Measurements from ENCODE around the gene RALY. TPM values are rescaled to one million over a fixed set of nuclear protein-coding genes. Genes with fewer than 3 reads are reported as not detected.

The RALY gene
- total RNA-seq, 4 donors from 2014 or later = 100 to 115 (median 106) TPM

DNA sequence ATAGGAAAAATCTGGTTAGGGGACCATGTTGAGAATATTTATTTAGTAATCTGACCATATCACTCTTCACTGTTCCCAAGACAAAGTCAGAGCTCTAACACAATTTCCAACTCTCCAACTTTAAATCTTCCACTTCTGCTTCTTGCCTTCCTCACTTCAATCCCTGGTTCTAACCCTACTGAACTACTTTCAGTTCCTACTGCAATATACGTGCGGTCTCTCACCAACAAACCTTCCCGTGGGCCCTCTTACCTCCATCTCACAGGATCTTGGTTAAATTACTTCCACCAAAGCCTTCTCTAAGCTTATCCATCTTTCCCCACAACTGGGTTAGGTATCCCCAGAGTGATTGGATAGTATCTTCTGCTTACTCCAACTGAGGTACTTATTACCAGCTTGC, 110.3 kb downstream of the RALY start:
- H3K36me3 ChIP-seq = peaks cover 0 to 55% (median 0%) of the 10 kb centered on the region in 3 donors
- no peak overlapping the region for H3K27ac ChIP-seq
- no peak for DNase-seq
- TF ChIP-seq POLR2A (IDR thresholded peaks at IDR 0.05) = no peak
- TF ChIP-seq, protein P1, sequence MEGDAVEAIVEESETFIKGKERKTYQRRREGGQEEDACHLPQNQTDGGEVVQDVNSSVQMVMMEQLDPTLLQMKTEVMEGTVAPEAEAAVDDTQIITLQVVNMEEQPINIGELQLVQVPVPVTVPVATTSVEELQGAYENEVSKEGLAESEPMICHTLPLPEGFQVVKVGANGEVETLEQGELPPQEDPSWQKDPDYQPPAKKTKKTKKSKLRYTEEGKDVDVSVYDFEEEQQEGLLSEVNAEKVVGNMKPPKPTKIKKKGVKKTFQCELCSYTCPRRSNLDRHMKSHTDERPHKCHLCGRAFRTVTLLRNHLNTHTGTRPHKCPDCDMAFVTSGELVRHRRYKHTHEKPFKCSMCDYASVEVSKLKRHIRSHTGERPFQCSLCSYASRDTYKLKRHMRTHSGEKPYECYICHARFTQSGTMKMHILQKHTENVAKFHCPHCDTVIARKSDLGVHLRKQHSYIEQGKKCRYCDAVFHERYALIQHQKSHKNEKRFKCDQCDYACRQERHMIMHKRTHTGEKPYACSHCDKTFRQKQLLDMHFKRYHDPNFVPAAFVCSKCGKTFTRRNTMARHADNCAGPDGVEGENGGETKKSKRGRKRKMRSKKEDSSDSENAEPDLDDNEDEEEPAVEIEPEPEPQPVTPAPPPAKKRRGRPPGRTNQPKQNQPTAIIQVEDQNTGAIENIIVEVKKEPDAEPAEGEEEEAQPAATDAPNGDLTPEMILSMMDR (IDR thresholded peaks at IDR 0.05) = no peak
- no peaks in the 10 kb centered on the region for H3K9me3 ChIP-seq
- no peaks in the 10 kb centered on the region for H3K27me3 ChIP-seq
- H3K4me3 ChIP-seq = no peak overlapping the region
- peaks cover 0 to 15% (median 3%) of the 10 kb centered on the region in 4 donors for H3K4me1 ChIP-seq

GRCh38 chr20:34105978-34106675, 112.4 kb downstream of the RALY start:
- H3K27ac ChIP-seq = no peak overlapping the region
- H3K4me1 ChIP-seq = peaks cover 0 to 28% (median 3%) of the 10 kb centered on the region in 4 donors
- no peaks in the 10 kb centered on the region for H3K27me3 ChIP-seq
- H3K9me3 ChIP-seq = no peaks in the 10 kb centered on the region
- no peak overlapping the region for H3K4me3 ChIP-seq
- no peak for DNase-seq
- H3K36me3 ChIP-seq = peaks cover 0 to 42% (median 0%) of the 10 kb centered on the region in 3 donors
- TF ChIP-seq POLR2A (IDR thresholded peaks at IDR 0.05) = no peak
- TF ChIP-seq, protein P1 (IDR thresholded peaks at IDR 0.05) = no peak

DNA sequence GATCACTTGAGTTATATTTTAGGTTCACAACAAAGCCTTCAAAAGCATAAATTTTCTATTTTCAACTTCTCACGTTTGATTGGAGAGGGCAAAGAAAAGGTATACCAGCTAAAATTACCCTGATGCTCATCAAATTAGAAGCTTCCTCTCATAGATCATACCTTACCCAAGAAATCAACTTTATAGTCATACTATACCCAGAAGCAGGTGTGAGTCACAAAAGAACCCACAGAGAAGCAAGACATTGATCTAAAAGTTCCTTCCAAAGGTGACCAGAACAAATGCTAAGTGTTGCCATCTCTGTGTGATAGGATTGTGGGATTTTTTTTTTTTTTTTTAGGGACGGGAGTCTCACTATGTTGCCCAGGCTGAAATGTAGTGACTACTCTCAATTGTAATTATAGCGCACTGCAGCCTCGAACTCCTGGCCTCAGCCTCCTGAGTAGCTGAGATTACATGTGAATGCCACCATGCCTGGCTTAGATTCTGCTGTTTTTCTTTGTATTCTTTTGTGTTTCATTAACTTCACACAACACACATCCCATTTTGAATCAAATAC, 115.0 kb downstream of the RALY start:
- DNase-seq = no peak
- peaks cover 0 to 28% (median 4%) of the 10 kb centered on the region in 4 donors for H3K4me1 ChIP-seq
- H3K4me3 ChIP-seq = no peak overlapping the region
- no peak for TF ChIP-seq POLR2A (IDR thresholded peaks at IDR 0.05)
- TF ChIP-seq, protein P1 (IDR thresholded peaks at IDR 0.05) = no peak
- no peak overlapping the region for H3K27ac ChIP-seq
- H3K9me3 ChIP-seq = no peaks in the 10 kb centered on the region
- H3K27me3 ChIP-seq = no peaks in the 10 kb centered on the region
- peaks cover 0 to 21% (median 0%) of the 10 kb centered on the region in 3 donors for H3K36me3 ChIP-seq

- H3K4me3 ChIP-seq = no peak overlapping the region
- no peaks in the 10 kb centered on the region for H3K9me3 ChIP-seq
- no peak for TF ChIP-seq POLR2A (IDR thresholded peaks at IDR 0.05)
- TF ChIP-seq, protein P1 (IDR thresholded peaks at IDR 0.05) = no peak
- no peaks in the 10 kb centered on the region for H3K27me3 ChIP-seq
- H3K4me1 ChIP-seq = peaks cover 0 to 28% (median 4%) of the 10 kb centered on the region in 4 donors
- no peak overlapping the region for H3K27ac ChIP-seq
- DNase-seq = no peak
- peaks cover 0 to 14% (median 0%) of the 10 kb centered on the region in 3 donors for H3K36me3 ChIP-seq
Observed at GRCh38 chr20:34109442-34109841, 115.7 kb downstream of the RALY start.

DNA sequence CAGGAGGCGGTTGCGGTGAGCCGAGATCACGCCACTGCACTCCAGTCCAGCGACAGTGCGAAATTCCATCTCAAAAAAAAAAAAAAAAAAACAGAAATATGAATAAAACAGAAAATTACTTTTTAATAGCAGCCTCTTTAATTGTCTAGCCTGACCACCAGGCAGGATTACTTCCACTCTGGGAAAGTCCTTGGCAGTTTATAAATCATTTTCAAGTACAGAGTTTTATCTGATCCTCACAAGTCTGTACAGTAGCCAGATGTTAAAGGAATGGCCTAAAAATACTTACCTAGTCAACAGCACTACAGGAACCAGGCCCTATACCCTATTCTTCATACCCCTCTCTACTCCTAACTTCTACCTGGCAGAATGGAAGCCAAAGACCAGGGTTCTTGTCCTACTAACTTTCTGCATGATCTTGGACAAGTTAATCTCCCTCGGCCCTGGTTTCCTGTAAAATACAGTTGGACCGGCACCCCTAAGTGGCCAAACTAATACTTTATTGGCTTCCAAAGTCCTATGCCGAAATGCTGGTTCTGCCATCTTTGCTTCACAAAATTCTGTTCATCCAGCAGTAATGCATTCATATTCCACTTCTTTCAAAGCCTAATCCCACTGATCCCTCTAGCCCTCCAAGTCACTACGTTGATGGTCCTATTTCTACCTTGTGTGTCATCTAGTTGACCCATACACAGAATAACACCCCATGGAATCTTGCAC, 116.5 kb downstream of the RALY start:
- DNase-seq = no peak
- no peak for TF ChIP-seq POLR2A (IDR thresholded peaks at IDR 0.05)
- TF ChIP-seq, protein P1 (IDR thresholded peaks at IDR 0.05) = peak in 1 of 6 experiments; percentile 6
- Histone ChIP-seq H3K27me3 (no peaks in the 10 kb centered on the region), H3K4me3 (peak overlapping the region in 3 of 4 donors; percentile 84 to 88 (median 87)), H3K9me3 (no peaks in the 10 kb centered on the region), H3K36me3 (peaks cover 0 to 6% (median 0%) of the 10 kb centered on the region in 3 donors), H3K27ac (peak overlapping the region in 3 of 4 donors; percentile 96 to 98 (median 97)), H3K4me1 (peaks cover 0 to 28% (median 4%) of the 10 kb centered on the region in 4 donors)

Data from Peyer's patch (tissue), 4 donors.